ENCODE results near the gene TWIST2. TPM values are rescaled to one million over a fixed set of nuclear protein-coding genes. Genes with fewer than 3 reads are reported as not detected.

The TWIST2 gene
- total RNA-seq, 1 donor from 2014 or later, result 12.9 TPM

DNA sequence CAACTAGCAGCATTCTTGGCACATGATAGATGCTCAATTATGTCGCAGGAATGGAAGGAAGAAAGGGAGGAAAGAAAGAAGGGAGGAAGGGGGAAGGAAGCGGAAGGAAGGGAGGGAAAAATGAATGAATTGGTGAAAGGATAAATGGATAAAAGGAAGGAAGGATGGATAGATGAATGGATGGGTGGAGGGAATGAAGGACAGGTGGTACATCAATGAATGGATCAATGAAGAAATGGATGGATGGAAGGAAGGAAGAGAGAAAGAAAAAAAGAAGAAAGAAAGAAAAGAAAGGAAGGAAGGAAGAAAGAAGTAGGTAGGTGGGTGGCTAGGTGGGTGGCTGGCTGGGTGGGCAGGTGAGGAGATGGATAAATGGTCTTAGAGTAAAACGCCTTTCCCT lies 56.8 kb downstream of the TWIST2 start:
- DNase-seq (ENCODE audit: low spot score), result no peak

DNA sequence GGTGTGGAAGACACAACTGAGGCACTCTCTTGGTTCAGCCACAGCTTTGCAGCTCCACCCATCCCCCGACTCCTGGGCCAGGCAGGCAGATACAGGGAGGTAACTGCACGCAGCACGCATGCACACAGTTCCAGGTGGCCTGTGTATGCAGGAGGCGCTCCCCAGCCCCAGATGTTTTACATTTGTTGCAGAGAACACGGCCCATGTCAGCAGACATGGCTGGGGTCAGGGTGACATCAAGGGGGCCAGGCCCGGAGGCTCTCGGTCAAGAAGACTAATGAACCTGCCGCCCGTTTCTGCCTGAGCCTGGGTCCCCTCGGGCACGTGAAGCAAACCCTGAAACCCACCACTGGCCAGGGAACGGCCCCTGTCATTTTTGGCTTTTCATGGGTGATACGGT lies 57.3 kb downstream of the TWIST2 start:
- DNase-seq (ENCODE audit: low spot score), result no peak

DNA sequence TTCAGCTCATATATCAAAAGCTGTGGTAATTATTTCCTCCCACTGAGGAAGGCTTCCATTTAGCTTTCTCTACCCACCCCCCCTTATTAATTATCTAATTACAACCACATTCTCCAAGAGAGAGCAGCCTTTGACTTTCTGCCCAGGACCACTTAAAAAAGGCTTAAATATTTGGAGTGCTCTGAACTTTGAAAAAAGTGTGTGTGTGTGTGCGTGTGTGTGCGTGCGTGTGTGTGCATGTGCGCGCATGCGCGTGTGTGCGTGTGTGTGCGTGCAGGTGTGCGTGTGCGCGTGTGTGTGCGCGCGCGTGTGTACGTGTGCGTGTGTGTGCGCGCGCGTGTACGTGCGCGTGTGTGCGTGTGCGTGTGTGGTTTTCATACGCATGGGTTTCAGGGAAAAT lies 57.8 kb downstream of the TWIST2 start:
- no peak for DNase-seq (ENCODE audit: low spot score)

DNA sequence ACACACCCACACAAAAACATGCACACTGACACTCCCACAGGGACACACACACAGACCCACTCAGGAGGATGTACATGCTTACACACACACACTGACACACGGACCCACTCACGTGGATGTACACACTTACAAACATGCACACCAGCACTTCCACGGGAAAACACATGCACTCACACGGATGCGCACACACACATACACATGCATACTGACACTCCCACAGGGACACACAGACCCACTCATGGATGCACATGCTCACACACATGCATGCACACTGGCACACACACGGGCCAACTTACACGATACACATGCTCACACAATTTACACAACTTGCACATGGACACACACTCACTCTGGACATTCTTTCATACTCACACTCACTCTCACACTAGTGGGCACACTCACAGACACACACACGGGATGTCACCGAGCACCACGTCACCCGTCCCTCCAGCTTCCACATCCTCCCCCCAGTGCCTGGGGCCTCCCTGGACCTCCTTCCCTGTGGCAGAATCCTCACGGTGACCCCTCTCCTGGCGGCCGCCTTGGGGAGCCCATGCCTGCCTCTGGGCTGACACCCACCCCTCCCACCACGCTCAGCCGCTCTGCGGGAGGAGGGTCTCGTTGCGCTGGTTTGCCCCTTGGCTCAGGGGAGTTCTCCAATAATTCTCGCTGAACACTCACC lies 58.5 kb downstream of the TWIST2 start:
- DNase-seq (ENCODE audit: low spot score), result no peak

DNA sequence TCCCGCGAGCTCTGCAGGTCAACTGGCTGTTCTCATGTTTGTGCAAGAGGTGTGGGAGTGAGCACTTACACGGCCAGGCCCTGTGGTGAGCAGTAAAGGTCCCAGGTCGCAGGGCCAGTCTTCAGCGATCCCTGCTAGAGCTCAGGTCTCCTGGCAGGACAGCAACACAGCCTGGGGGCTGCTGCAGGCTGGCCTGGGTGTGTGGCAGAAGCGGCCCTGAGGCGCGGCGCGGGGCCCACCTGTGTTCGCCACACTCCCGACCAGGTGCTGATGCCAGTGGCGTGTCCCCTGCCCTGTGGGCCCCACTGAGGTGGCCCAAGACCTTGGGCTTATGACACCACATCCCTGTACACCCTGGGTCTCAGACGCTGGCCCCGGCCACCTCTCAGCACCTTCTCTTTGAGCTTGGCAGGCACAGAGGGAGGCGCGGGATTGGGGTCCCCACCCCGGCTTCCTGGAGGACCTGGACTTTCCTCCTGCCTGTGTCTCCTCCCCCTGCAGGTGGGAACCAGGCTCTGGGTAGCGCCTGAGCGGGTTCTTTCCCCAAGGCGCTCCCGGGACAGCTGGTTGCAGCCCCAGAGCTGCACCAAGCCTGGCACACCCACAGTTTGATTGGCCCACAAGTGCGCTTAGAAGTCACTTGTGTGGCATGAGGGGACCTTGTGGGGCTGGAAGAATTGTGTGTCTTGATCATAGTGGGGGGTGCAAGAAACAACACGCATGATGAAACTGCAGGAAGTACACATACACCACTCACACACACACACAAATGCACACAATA lies 59.2 kb downstream of the TWIST2 start:
- no peak for DNase-seq (ENCODE audit: low spot score)

DNA sequence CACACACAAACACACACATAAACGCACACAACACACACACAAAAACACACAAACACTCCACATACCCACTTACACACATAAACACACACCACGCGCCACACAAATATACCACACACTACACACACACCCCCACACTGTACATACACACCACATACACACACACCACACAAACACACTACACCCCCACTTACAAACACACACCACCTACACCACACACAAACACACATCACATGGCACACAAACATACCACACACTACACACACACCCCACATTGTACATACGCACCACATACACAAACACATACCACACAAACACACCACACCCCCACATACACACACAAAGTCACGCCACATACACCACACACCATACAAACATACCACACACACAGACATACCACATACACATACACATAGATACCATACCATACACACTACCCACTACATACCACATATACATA lies 59.9 kb downstream of the TWIST2 start:
- DNase-seq (ENCODE audit: low spot score), result no peak

DNA sequence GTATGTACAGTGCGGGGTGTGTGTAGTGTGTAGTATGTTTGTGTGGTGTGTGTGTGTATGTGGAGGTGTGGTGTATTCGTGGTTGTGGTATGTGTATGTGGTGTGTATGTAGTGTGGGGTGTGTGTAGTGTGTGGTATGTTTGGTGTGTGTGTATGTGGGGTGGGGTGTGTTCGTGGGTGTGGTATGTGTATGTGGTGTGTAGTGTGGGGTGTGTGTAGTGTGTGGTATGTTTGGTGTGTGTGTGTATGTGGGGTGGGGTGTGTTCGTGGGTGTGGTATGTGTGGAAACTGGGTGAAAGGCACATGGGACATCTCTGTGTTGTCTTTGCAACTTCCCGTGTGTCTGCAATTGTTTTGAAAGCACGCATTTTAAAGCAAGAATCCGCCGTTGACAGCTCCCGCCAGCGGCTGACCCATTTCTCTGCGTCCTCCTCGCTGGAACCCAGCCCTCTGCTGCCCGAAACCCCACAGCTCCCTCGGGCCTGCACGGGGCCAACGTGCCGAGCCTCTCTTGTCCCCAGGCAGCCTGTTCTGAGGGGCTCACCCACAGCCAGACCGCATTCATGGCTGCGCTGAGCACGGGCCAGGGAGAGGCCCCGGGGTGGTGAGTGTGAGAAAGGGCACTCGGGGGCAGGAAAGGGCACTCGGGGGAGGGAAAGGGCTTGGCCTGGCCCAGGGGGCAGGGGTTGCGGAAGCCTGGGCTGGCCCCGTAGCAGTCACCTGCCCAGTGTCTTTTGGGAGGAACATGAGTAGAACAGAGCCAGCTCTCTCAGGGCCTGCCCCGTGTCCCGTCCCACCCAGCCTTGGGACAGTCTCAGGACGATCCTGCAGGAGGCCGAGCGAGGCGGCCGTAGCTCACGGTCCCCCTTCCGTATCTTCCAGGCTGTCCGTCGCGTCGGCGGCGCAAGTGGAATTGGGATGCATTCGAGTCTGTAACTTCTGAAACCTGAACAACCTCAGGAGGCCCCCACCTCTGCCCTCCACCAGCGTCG lies 61.4 kb downstream of the TWIST2 start:
- peak; percentile 43 for DNase-seq (ENCODE audit: low spot score)

DNA sequence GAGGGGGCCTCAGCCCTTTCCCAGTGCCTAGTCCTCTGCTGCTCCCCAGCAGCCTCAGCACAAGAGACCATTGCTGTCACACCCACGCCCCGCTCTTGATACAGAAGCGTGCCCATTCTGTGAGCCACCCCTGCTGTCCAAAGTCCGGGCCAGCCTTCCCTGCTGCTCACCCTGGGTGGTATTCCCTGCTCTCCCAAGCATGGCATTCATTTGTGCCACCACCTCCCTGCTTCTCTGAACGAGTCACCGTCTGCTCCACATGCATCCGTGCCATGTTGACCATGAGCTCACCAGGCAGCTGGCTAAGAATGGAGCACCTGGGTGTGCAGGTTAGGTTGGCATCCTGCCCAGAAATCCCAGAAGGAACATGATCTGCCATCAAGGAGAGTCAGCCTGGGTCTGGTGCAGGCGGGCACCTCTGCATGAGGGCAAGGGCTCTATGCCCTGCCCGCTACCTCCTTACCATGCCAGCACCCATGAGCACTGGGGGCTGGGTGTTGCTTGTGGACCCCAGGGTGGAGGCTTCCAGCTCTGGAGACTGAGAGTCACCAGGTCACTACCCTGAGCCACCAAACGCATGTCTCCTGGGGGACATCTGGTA lies 63.0 kb downstream of the TWIST2 start:
- DNase-seq (ENCODE audit: low spot score), result no peak

DNA sequence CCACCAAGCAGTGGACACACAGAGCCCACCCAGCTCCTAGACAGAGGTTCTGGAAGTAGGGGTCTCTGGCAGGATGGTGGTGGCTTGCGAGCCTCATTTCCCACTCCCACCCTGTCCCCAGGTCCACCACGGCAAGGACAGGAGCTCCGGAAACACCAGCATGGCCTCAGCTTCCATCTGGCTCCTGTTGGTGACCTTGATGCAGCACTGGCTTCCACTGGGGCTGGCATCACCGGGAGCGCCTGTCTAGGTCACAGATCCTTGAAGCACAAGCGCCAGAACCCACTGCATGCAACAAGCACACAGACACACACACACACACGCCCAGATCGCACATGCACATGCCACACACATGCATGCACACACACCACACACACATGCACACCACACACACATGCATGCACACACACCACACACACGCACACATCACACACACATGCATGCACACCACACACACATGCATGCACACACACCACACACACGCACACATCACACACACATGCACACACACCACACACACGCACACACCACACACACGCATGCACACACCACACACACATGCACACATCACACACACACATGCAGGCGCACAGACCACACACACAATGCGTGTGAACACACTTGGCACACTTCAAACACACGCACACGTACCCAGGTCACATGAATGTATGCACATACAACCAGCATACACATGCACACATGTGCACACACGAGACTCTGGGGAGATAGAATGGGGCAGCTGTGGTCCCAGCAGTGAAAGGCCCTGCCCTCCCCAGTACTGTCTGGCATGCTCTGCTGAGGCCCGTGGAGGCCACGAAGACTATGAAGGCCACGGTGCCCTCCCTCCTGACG lies 63.7 kb downstream of the TWIST2 start:
- DNase-seq (ENCODE audit: low spot score), result no peak

DNA sequence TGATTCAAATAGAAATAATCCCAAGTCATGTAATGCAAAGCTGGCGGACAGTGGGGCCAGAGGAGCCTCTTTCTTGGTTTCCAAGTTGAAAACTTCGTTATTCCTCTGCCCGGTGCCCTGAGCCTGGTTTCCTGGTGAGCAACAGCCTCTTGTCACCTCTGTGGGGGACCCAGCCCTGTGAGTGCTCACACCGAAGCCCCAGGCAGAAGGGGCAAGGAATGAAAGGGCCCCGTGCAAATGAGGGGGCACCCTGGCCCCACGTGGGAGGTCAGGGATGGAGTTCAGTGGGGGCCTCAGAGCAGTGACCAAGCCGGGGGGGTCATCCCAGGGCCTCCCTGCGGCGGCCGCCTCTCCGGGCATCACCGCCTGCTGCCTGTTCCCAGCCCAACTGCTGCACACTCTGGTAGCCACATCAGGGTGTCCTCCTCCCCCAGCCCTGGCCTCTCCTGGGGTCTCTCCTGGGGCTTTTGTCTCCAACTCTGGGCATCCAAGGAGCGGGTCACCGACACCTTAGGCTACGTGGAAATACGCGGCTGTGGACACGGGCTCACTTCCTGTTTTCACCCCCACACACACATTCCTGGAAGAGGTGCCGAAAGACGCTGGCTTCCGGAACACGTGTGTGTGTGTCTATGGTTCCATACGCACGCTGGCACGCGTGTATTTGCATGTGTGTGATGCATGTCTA lies 64.5 kb downstream of the TWIST2 start:
- DNase-seq (ENCODE audit: low spot score), result no peak

DNA sequence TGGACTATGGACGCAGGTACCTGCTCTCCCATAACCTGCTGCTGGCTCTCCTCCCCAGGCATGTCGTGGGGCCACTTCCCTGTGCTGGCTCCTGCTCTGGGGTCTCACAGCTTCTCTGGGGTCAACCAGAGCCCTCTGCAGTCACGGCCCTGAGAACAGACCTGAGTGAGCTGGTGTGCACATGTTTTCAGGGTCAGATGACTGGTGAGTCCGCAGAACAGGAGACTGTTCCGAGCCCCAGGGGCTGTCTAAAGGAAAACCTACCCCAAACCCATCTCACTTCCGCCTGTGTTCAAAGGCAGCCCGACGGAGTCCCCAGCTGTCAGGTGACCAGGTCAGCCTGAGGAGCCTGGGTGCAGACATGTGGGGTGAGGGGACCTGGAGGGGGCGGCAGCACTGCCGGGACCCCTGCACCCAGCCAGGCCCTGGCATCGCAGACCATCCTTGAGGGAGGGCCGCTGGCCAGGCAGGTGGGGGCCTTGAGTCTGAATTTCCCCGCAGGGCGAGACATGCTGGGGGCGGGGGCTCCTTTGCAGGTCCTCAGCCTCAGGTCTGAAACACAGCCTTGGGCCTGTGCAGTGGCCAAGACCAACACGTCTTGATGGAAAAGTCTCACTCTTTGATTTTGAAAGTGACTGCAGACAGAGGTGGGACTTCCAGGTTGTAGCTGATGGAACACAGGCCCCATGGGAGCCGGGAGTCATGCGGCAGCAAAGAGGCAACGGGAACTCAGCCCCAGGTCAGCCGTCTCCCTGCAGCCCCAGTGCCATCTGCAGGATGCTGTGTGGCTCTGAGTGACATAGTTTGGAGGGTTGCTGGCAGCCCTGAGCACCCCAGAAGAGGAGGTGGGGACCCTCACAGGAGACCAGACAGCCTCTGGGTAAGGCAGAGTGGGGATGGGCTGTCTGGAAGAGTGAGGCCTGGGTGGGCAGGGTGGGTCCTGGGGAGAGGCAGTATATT lies 65.3 kb downstream of the TWIST2 start:
- no peak for DNase-seq (ENCODE audit: low spot score)

DNA sequence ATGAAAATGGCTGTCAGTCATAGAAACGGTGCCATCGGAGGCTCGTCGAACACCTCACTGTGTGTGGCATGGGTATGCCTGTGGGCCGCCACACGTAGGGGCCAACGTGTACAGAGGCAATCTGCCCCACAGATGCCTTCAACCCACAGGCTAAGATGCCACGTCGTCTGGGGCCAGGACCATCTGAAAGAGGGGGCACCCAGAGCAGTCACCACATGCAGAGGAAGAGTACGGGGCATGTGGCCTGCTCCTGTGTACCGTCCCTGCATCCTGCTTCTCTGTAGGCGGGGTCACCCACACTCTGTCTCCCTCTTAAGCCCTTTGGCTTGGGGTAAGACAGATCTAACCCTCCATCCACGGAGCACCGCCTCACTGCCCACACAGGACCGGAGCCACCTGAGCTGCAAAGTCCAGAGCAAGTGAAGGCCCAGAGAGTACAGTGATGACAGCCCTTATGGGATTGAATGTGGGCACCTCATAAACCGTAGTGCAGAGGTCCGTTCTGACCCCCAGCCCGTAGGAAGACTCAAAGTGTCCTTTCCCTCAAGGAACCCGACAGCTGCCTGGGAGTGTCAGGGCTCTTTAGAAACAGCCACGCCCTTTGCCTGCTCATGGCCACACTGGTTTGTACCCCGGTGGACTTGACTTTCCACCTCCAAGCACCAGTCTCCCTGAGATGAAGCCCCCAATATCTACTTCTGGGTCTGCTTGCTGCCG lies 66.2 kb downstream of the TWIST2 start:
- DNase-seq (ENCODE audit: low spot score), result no peak

DNA sequence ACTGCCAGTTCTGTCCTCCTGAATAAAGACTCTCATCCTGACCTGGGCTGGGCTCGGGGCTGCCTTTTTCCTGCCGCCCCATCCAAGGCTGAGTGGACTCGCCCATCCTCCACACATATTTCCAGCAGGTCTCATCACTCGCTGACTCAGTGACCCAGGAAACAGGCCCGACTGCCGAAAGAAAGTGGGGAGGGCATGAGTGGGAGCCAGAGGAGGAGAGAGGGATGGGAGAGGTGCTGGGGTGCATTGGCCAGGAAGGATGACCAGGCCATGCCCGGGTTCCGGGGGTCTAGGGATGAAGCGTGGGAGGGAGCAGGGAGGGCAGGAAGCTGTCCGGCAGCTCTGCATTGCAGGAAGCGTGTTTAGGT lies 66.7 kb downstream of the TWIST2 start:
- no peak for DNase-seq (ENCODE audit: low spot score)

DNA sequence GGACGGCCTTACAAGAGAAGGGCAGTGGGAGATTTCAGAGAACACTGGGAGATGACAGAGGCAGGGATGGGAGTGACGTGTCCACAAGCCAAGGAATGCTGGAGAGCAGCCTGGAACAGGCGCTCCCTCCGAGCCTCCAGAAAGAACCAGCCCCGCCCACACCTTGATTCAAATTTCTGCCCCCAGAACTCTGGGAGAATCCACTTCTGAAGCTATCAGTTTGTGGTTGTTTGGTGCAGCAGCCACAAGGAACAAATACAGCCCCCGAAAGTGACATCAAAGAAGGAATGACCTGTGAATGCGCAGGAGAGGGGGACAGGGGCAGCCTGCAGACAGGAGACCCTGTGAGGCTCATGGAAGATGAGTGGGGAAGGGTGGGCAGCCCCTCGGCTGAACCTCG lies 67.3 kb downstream of the TWIST2 start:
- no peak for DNase-seq (ENCODE audit: low spot score)

DNA sequence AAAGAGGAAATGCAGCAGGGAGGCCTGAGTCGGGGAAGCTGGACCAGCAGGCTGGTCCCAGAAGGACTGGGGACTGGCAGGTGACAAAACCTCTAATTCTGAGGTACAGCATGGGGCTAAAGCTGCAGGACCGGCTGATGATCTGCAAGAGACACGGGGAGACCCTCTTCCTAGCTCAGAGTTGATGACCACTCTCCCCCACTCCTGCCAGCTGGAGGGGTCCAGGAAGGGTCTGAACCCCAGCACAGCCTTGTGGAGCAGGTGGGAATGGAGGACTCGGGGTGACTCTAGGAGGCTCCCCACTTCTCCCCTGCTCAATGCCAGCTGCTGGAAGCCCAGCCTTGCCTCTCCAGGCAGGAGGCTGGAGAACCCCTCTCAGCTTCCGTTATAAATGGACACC lies 67.7 kb downstream of the TWIST2 start:
- no peak for DNase-seq (ENCODE audit: low spot score)

DNA sequence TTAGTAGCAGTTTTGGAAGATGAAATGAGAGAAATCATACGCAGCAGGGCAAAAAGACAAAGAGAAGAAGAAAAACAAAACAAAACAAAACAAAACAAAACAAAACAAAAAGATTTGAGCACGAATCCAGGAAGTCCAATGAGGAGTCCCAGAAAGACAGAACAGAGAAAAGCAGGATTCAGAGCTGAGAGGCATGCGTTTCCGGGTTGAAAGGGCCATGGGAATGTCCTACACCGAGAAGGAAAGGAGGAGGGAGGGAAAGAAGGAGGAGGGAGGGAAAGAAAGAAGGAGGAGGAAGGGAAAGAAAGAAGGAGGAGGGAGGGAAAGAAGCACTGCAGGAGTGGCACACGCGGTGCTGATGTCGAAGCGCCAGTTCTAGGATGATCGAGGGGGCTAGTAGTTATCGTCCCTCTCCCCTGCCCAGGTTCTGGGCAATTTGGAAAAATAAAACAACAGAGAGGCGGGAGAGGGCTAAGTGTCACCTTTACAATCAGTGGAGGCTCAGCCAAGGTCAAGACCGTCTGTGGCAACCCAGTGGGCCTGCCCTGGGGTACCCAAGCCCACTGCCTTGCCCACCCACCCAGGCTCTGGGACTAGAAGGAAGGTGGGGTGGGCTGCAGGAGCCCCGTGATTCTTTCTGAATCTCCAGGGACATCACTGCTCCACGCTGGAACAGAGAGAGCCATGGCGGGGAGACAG lies 68.4 kb downstream of the TWIST2 start:
- no peak for DNase-seq (ENCODE audit: low spot score)

DNA sequence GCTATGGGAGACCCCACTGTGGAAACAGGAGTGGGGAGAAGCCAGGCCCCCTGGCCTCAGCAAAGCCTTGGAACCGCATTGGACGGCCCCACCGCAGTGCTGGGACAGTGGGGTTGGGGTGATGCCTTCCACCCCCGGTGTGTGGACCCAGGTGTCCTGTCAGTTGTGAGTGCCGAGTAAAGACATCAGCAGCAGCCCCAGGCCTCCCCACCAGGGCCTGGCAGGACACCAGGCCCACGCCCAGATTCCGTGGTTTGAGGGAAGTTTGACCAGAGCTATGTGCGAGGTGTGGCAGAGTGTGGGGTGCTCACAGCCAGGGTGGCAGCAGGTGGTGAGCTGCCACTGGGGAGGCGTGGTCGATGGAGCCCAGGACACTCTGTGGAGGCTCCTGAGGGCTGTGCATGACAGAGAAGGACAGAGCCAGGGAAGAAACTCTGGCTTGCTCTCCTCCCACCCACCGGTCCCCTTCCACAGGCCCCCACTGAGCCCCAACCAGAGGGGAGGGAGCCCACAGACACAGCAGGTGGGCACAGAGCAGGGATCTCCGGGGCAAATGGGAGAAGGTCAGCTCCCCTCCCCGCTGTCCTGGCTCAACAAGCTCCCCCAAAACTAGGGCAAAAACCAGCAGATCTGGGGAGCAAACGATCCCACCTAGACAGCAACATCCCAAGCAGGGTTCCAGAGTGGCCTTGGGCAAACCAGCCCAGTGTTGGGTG lies 69.1 kb downstream of the TWIST2 start:
- no peak for DNase-seq (ENCODE audit: low spot score)
